ENCODE results near the gene TAAR5. TPM values are rescaled to one million over a fixed set of nuclear protein-coding genes. Genes with fewer than 3 reads are reported as not detected.

TAAR5 gene
- total and polyA plus RNA-seq, 7 donors: not detected

DNA sequence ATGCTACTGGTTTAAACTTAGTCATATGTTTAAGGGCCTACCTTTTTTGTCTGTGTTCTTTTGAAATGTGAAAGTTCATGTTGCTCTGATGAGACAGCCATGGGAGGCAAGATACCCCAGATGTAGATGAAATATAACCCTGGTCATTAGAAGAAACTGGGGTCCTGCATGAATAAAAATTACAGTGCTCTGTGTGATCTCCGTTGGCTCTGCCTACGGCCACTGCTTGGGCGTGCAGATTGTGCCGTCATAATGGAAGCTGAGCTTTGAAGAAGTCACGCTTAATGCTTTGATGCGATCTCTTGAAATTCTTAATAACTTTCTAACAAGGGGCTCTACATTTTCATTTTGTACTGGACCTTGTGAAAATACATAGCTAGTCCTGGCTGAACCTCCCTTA lies 34.6 kb upstream of the TAAR5 start, which contains the start of gene TAAR2:
TSS of gene TAAR2 (minus strand) at position 101 of the 400 bp plus-strand sequence. CDS start at position 101, 0 bp downstream.
- no peaks in the 10 kb centered on the region for H3K27me3 ChIP-seq (ENCODE audit: insufficient read depth in 3 of 3, low read length in 2 of 3)
- intact Hi-C loops (cut with DNase I): no loop called here
- no peaks in the 10 kb centered on the region for H3K4me1 ChIP-seq
- 65 to 73% (median 68%) methylated on average over 6 of the region's 6 CpGs for WGBS, 3 donors
- no peak within 1 kb of the TSS for H3K27ac ChIP-seq
- DNase-seq (no peak), ATAC-seq (no peak)
- TF ChIP-seq, protein P1, sequence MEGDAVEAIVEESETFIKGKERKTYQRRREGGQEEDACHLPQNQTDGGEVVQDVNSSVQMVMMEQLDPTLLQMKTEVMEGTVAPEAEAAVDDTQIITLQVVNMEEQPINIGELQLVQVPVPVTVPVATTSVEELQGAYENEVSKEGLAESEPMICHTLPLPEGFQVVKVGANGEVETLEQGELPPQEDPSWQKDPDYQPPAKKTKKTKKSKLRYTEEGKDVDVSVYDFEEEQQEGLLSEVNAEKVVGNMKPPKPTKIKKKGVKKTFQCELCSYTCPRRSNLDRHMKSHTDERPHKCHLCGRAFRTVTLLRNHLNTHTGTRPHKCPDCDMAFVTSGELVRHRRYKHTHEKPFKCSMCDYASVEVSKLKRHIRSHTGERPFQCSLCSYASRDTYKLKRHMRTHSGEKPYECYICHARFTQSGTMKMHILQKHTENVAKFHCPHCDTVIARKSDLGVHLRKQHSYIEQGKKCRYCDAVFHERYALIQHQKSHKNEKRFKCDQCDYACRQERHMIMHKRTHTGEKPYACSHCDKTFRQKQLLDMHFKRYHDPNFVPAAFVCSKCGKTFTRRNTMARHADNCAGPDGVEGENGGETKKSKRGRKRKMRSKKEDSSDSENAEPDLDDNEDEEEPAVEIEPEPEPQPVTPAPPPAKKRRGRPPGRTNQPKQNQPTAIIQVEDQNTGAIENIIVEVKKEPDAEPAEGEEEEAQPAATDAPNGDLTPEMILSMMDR (IDR thresholded peaks at IDR 0.05): no peak
- H3K9me3 ChIP-seq: no peaks in the 10 kb centered on the region
- H3K4me3 ChIP-seq: no peak within 1 kb of the TSS
- no peaks in the 10 kb centered on the region for H3K36me3 ChIP-seq (ENCODE audit: insufficient read depth in 1 of 2, low read depth in 1 of 2)

DNA sequence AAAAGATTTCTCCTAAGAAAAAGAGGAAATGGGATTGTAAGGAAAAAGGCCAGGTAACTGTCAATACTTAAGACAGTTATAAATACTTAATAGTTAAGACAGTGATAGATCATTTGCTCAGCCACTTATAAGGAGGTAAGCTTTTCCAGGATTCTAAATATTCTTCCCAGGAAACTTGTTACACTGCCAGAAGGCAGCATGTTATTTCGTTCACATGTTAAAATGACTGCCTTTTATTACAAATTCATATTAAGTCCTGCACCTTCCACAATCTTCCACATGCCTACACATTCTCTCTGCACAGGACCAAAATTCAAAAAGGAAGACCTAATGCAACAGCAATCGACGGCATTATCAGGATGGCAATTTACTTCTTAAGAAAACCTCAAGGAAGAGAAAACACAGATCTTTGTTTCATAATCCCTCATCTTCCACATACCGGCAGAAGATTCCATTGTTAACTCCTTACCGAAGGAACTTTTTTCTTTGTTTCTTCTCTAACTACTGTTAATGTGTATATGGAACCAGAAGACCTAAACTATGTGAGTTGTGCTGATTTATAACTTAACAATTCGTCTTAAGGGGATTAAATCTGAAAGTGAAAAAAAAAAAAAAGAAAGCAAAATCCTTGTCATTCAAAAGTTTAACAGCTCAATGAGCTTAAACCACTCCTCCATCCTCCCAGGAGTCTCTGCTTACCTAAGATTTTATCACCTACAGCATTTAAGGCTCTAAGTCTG lies 33.7 kb upstream of the TAAR5 start:
- Histone ChIP-seq H3K27ac (no peak overlapping the region), H3K36me3 (ENCODE audit: insufficient read depth in 1 of 2, low read depth in 1 of 2) (no peaks in the 10 kb centered on the region), H3K9me3 (no peaks in the 10 kb centered on the region), H3K27me3 (ENCODE audit: insufficient read depth in 3 of 3, low read length in 2 of 3) (no peaks in the 10 kb centered on the region), H3K4me3 (no peak overlapping the region), H3K4me1 (no peaks in the 10 kb centered on the region)
- TF ChIP-seq, protein P1 (IDR thresholded peaks at IDR 0.05): no peak
- ATAC-seq (no peak), DNase-seq (no peak)
- intact Hi-C loops (cut with DNase I): no loop called here
- 61 to 72% (median 68%) methylated on average over 6 of the region's 6 CpGs for WGBS, 3 donors

DNA sequence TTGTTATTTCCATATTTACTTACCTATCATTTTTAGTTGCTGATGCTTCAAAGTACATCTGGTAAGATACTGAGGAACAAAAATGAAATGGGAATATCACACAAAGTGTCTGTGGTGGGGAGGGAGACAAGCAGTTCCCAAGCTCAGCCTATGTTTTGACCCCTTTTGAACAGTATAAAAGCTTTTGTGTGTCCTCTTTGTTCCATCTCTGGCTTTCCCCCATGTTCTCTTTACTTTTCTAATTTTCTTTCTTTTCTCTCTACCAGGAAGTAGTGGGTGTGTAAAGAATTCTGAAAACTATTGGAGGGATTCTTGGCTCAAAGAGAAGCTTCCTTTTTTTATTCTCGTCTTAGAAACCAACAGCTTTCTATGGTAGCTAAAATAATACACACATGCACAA lies 27.1 kb upstream of the TAAR5 start:
- no peak for ATAC-seq
- intact Hi-C loops (cut with DNase I): no loop called here
- H3K9me3 ChIP-seq: no peaks in the 10 kb centered on the region

DNA sequence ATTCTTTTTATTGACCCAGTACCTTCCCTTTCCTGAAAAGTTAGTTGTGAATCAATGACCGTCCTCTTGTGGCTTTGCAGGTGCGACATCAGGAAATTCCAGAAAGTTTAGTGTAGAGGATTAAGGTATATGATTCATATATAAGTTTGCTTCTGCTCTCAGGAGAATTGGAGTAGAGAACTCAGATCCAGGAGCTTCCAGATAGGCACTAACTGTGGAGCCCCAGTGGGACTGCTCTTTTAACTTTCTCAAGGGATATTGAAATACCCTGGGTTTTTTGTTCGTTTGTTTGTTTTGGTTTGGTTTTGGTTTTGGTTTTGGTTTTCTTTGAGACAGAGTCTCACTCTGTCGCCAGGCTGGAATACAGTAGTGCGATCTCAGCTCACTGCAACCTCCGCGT lies 25.0 kb upstream of the TAAR5 start:
- H3K27me3 ChIP-seq (ENCODE audit: insufficient read depth in 3 of 3, low read length in 2 of 3): no peaks in the 10 kb centered on the region
- no peak overlapping the region for H3K27ac ChIP-seq
- H3K9me3 ChIP-seq: no peaks in the 10 kb centered on the region
- no peak for DNase-seq
- no peaks in the 10 kb centered on the region for H3K4me1 ChIP-seq
- no peak for ATAC-seq
- H3K4me3 ChIP-seq: no peak overlapping the region
- 71 to 85% (median 82%) methylated on average over 5 to 7 of the region's 7 CpGs for WGBS, 3 donors
- H3K36me3 ChIP-seq (ENCODE audit: insufficient read depth in 1 of 2, low read depth in 1 of 2): no peaks in the 10 kb centered on the region
- TF ChIP-seq, protein P1 (IDR thresholded peaks at IDR 0.05): no peak
- intact Hi-C loops (cut with DNase I): no loop called here

More for the DNA sequence above, 27.1 kb upstream of the TAAR5 start:
- DNase-seq: no peak
- TF ChIP-seq, protein P1 (IDR thresholded peaks at IDR 0.05): no peak
- H3K27ac ChIP-seq: no peak overlapping the region
- WGBS, 3 donors: 35 to 38% (median 37%) methylated on average over 1 of the region's 1 CpG
- no peaks in the 10 kb centered on the region for H3K36me3 ChIP-seq (ENCODE audit: insufficient read depth in 1 of 2, low read depth in 1 of 2)
- no peaks in the 10 kb centered on the region for H3K27me3 ChIP-seq (ENCODE audit: insufficient read depth in 3 of 3, low read length in 2 of 3)
- no peaks in the 10 kb centered on the region for H3K4me1 ChIP-seq
- H3K4me3 ChIP-seq: no peak overlapping the region
